AG09309 (cell line): Measurements from ENCODE around the gene LRRN4CL.

Experiments used
- DNase-seq: peaks from one replicate; pipeline ENCODE4 v3.0.0-alpha.2; 2010; ENCODE audit warnings: low read depth
- H3K4me3 ChIP-seq: 2 replicates; pipeline ENCODE4 v1.5.1; 2011; ENCODE audit warnings: mild to moderate bottlenecking, low read depth, low read length, moderate library complexity; ENCODE audit not compliant: control insufficient read depth
- CTCF ChIP-seq: IDR thresholded peaks from 2 replicates; pipeline ENCODE4 v1.5.1; 2011; ENCODE audit warnings: mild to moderate bottlenecking, low read depth, low read length, inconsistent platforms; ENCODE audit not compliant: insufficient read depth, control insufficient read depth; ENCODE audit errors: missing control alignments

The LRRN4CL gene

GRCh38 chr11:62669420-62670161, 19.7 kb downstream of the LRRN4CL start:
- no peak overlapping the region for H3K4me3 ChIP-seq
- no peak for TF ChIP-seq CTCF
- DNase-seq: no peak

- no peak for DNase-seq
- no peak overlapping the region for H3K4me3 ChIP-seq
- TF ChIP-seq CTCF: no peak
Measured at GRCh38 chr11:62667460-62667859, 21.9 kb downstream of the LRRN4CL start.

GRCh38 chr11:62666259-62666926, 22.9 kb downstream of the LRRN4CL start:
- H3K4me3 ChIP-seq: peak overlapping the region; percentile 96
- no peak for TF ChIP-seq CTCF

GRCh38 chr11:62665599-62666258, 23.6 kb downstream of the LRRN4CL start:
- H3K4me3 ChIP-seq: peak overlapping the region; percentile 96
- TF ChIP-seq CTCF: no peak
- DNase-seq: no peak

More at GRCh38 chr11:62666259-62666926, 22.9 kb downstream of the LRRN4CL start:
- DNase-seq: no peak

GRCh38 chr11:62665075-62665598, 24.2 kb downstream of the LRRN4CL start, which contains the start of the genes C11orf98 and CSKMT:
TSS of gene C11orf98 (minus strand) at chr11:62665210. CDS start at chr11:62665169, 41 bp downstream.
TSS of gene CSKMT (plus strand) at chr11:62665312. CDS start at chr11:62665880, 568 bp downstream.
- no peak for TF ChIP-seq CTCF
- peak within 1 kb of the TSS; percentile 96 for H3K4me3 ChIP-seq
- peak; percentile 71 for DNase-seq

GRCh38 chr11:62664405-62665074, 24.8 kb downstream of the LRRN4CL start:
- peak overlapping the region; percentile 96 for H3K4me3 ChIP-seq
- no peak for TF ChIP-seq CTCF
- DNase-seq: no peak
